Measurements from ENCODE around the gene PTOV1.

GRCh38 chr19:49894879-49895565 is 44.1 kb downstream of the PTOV1 start:
- TF ChIP-seq, protein P1, sequence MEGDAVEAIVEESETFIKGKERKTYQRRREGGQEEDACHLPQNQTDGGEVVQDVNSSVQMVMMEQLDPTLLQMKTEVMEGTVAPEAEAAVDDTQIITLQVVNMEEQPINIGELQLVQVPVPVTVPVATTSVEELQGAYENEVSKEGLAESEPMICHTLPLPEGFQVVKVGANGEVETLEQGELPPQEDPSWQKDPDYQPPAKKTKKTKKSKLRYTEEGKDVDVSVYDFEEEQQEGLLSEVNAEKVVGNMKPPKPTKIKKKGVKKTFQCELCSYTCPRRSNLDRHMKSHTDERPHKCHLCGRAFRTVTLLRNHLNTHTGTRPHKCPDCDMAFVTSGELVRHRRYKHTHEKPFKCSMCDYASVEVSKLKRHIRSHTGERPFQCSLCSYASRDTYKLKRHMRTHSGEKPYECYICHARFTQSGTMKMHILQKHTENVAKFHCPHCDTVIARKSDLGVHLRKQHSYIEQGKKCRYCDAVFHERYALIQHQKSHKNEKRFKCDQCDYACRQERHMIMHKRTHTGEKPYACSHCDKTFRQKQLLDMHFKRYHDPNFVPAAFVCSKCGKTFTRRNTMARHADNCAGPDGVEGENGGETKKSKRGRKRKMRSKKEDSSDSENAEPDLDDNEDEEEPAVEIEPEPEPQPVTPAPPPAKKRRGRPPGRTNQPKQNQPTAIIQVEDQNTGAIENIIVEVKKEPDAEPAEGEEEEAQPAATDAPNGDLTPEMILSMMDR (IDR thresholded peaks at IDR 0.05), result no peak
- TF ChIP-seq POLR2A (IDR thresholded peaks at IDR 0.05), result no peak
